ENCODE data around the gene VPS54. TPM values are rescaled to one million over a fixed set of nuclear protein-coding genes. Genes with fewer than 3 reads are reported as not detected.

Gene VPS54
- total RNA-seq, 1 experiment from 2014 or later = 12.4 TPM

DNA sequence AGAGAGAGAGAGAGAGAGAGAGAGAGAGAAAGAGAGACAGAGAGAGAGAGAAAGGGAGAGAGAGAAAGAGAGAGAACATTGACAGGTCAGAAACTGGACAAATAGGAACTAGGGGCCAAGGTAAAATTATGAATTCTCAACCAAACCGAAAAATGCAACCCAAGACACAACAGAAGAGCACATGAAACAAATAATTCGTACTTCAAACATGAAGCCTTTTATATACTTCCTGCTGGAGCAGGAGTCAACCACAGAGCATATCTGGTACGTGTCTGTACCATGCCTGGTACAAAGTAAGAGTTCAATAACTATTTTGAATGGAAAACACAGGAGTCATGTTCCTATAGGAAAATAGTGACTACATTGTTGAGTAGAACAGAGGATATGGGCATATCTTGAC, 6.5 kb upstream of the VPS54 start:
- Histone ChIP-seq H3K4me1 (ENCODE audit: control insufficient read depth in 1 of 2, insufficient read depth in 2 of 2, low read length in 2 of 2) (peaks cover 0 to 11% of the 10 kb centered on the region in 2 experiments; a peak in 2 of 4 replicates), H2AFZ (ENCODE audit: low read depth, low read length, poor library complexity, severe bottlenecking) (no peak overlapping the region), H4K20me1 (ENCODE audit: insufficient read depth) (no peaks in the 10 kb centered on the region), H3K27ac (ENCODE audit: low read depth, low read length) (no peak overlapping the region), H3K4me3 (replicated peaks in 1 of 2; ENCODE audit: low read depth in 1 of 2, low read length in 2 of 2) (no peak overlapping the region), H3K9me3 (ENCODE audit: control insufficient read depth in 1 of 2, insufficient read depth in 1 of 2, low read depth in 1 of 2, low read length in 2 of 2) (no peaks in the 10 kb centered on the region), H3K79me2 (ENCODE audit: insufficient read depth, low read length) (no peaks in the 10 kb centered on the region), H3K9me2 (ENCODE audit: insufficient read depth) (no peaks in the 10 kb centered on the region), H3K36me3 (ENCODE audit: control insufficient read depth in 1 of 2, insufficient read depth in 2 of 2, low read length in 2 of 2) (no peaks in the 10 kb centered on the region), H3K4me2 (ENCODE audit: low read length) (no peak overlapping the region), H3K27me3 (ENCODE audit: insufficient read depth, low read length) (no peaks in the 10 kb centered on the region), H3K9ac (ENCODE audit: low read length) (no peak overlapping the region)
- no TSS peak for BruUV-seq (replicated peaks)
- ATAC-seq = no peak
- TF ChIP-seq RAD21 (IDR thresholded peaks at IDR 0.05; ENCODE audit: low read depth) (no peak), FOSL1 (IDR thresholded peaks at IDR 0.05; ENCODE audit: low read depth) (no peak), ZNF274 (IDR thresholded peaks at IDR 0.05; ENCODE audit: low read depth, low read length) (no peak), TCF7L2 (IDR thresholded peaks at IDR 0.05; ENCODE audit: borderline replicate concordance, extremely low read depth, insufficient read depth, insufficient read length) (no peak), EZH2 (IDR thresholded peaks at IDR 0.05) (no peak), YY1 (IDR thresholded peaks at IDR 0.05; ENCODE audit: extremely low read depth, insufficient replicate concordance, low read depth, low read length) (no peak)
- CTCF ChIA-PET = no interaction called here
- intact Hi-C loops (cut with micrococcal nuclease) = no loop called here
- RAD21 ChIA-PET (ENCODE audit: low non-redundant PET in 1 of 2, low total read pairs in 2 of 2, uncharacterized antibody in 2 of 2, unreplicated experiment in 2 of 2) = no interaction called here
- POLR2A ChIA-PET = no interaction called here
- DNase-seq (ENCODE audit: low read depth, low spot score) = no peak

DNA sequence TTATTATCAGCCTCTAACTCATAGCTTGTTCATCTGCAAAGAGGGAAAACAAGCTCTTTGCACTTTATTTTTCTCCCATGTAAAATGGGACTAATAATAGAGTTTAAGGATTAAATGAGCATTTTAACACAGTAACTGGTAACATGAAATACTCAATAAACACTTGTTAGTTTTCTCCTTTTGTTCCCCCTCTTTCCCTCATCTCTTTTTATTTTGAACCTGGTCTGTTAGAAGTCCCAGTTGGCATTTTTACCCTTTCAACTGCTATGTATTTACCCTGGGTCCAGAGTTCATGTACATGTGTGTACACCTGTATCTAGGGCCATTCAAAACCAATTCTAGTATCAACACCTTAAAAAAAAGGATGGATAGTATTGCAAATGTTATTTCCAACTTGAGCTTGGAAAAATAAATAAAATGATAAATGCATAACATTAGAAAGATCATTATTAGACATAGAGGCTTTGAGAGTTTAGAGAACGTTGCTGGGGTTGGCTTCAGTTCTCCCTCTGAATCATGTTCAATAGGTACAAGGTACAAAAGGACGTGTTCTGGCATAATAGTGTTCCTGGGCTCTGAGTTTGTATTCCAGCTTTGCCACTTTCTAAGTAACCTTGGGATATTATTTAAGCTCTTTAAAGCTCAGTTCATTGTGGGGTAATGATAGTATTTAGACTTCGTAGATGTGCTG, 5.2 kb upstream of the VPS54 start:
- DNase-seq (ENCODE audit: low read depth, low spot score) (no peak), ATAC-seq (no peak)
- Histone ChIP-seq H3K79me2 (ENCODE audit: insufficient read depth, low read length) (no peaks in the 10 kb centered on the region), H2AFZ (ENCODE audit: low read depth, low read length, poor library complexity, severe bottlenecking) (no peak overlapping the region), H3K4me3 (replicated peaks in 1 of 2; ENCODE audit: low read depth in 1 of 2, low read length in 2 of 2) (no peak overlapping the region), H3K27ac (ENCODE audit: low read depth, low read length) (no peak overlapping the region), H3K9me3 (ENCODE audit: control insufficient read depth in 1 of 2, insufficient read depth in 1 of 2, low read depth in 1 of 2, low read length in 2 of 2) (no peaks in the 10 kb centered on the region), H4K20me1 (ENCODE audit: insufficient read depth) (no peaks in the 10 kb centered on the region), H3K4me1 (ENCODE audit: control insufficient read depth in 1 of 2, insufficient read depth in 2 of 2, low read length in 2 of 2) (peaks cover 0 to 22% of the 10 kb centered on the region in 2 experiments; a peak in 2 of 4 replicates), H3K9me2 (ENCODE audit: insufficient read depth) (no peaks in the 10 kb centered on the region), H3K36me3 (ENCODE audit: control insufficient read depth in 1 of 2, insufficient read depth in 2 of 2, low read length in 2 of 2) (no peaks in the 10 kb centered on the region), H3K9ac (ENCODE audit: low read length) (no peak overlapping the region), H3K4me2 (ENCODE audit: low read length) (no peak overlapping the region), H3K27me3 (ENCODE audit: insufficient read depth, low read length) (no peaks in the 10 kb centered on the region)
- RAD21 ChIA-PET (ENCODE audit: low non-redundant PET in 1 of 2, low total read pairs in 2 of 2, uncharacterized antibody in 2 of 2, unreplicated experiment in 2 of 2) = no interaction called here
- intact Hi-C loops (cut with micrococcal nuclease) = no loop called here
- BruUV-seq (replicated peaks) = no TSS peak
- CTCF ChIA-PET = no interaction called here
- POLR2A ChIA-PET = no interaction called here
- TF ChIP-seq CEBPB (IDR thresholded peaks at IDR 0.05; ENCODE audit: low read depth) (no peak), SRF (IDR thresholded peaks at IDR 0.05; ENCODE audit: low read depth) (no peak), SIN3A (IDR thresholded peaks at IDR 0.05; ENCODE audit: low read depth) (no peak), RAD21 (IDR thresholded peaks at IDR 0.05; ENCODE audit: low read depth) (no peak), FOSL1 (IDR thresholded peaks at IDR 0.05; ENCODE audit: low read depth) (no peak), ZFX (IDR thresholded peaks at IDR 0.05) (no peak), POLR2A (IDR thresholded peaks at IDR 0.05; ENCODE audit: borderline replicate concordance, extremely low read depth, insufficient read depth, insufficient read length) (no peak), JUND (IDR thresholded peaks at IDR 0.05) (no peak), EGR1 (IDR thresholded peaks at IDR 0.05; ENCODE audit: low read depth) (no peak), EZH2 (IDR thresholded peaks at IDR 0.05) (no peak), CBX3 (IDR thresholded peaks at IDR 0.05; ENCODE audit: low read depth) (no peak), EZH2phosphoT487 (IDR thresholded peaks at IDR 0.05; ENCODE audit: borderline replicate concordance) (no peak)
- TF ChIP-seq, protein P1, sequence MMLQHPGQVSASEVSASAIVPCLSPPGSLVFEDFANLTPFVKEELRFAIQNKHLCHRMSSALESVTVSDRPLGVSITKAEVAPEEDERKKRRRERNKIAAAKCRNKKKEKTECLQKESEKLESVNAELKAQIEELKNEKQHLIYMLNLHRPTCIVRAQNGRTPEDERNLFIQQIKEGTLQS (IDR thresholded peaks at IDR 0.05) = no peak
- TF ChIP-seq, protein P2, sequence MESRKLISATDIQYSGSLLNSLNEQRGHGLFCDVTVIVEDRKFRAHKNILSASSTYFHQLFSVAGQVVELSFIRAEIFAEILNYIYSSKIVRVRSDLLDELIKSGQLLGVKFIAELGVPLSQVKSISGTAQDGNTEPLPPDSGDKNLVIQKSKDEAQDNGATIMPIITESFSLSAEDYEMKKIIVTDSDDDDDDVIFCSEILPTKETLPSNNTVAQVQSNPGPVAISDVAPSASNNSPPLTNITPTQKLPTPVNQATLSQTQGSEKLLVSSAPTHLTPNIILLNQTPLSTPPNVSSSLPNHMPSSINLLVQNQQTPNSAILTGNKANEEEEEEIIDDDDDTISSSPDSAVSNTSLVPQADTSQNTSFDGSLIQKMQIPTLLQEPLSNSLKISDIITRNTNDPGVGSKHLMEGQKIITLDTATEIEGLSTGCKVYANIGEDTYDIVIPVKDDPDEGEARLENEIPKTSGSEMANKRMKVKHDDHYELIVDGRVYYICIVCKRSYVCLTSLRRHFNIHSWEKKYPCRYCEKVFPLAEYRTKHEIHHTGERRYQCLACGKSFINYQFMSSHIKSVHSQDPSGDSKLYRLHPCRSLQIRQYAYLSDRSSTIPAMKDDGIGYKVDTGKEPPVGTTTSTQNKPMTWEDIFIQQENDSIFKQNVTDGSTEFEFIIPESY (IDR thresholded peaks at IDR 0.05; ENCODE audit: extremely low read depth, insufficient replicate concordance, low read length) = no peak
- TF ChIP-seq, protein P3, sequence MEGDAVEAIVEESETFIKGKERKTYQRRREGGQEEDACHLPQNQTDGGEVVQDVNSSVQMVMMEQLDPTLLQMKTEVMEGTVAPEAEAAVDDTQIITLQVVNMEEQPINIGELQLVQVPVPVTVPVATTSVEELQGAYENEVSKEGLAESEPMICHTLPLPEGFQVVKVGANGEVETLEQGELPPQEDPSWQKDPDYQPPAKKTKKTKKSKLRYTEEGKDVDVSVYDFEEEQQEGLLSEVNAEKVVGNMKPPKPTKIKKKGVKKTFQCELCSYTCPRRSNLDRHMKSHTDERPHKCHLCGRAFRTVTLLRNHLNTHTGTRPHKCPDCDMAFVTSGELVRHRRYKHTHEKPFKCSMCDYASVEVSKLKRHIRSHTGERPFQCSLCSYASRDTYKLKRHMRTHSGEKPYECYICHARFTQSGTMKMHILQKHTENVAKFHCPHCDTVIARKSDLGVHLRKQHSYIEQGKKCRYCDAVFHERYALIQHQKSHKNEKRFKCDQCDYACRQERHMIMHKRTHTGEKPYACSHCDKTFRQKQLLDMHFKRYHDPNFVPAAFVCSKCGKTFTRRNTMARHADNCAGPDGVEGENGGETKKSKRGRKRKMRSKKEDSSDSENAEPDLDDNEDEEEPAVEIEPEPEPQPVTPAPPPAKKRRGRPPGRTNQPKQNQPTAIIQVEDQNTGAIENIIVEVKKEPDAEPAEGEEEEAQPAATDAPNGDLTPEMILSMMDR (IDR thresholded peaks at IDR 0.05 in 2 of 3, conservative IDR thresholded peaks at IDR 0.05 in 1 of 3; ENCODE audit: borderline replicate concordance in 1 of 3, insufficient read depth in 1 of 3, low read depth in 2 of 3, low read length in 2 of 3) = no peak
